HEK293T (cell line): Measurements from ENCODE around the gene GLCE.

ENCODE experiments used
- BHLHE40 ChIP-seq: fragments of 450-650 bp; IDR thresholded peaks from 2 replicates; pipeline ENCODE4 v1.6.1; 2016; ENCODE audit warnings: mild to moderate bottlenecking, moderate library complexity, borderline replicate concordance
- FOXA1 ChIP-seq: fragments of 450-650 bp; IDR thresholded peaks from 2 replicates; pipeline ENCODE4 v1.6.1; 2016; ENCODE audit warnings: mild to moderate bottlenecking
- FOXK2 ChIP-seq: fragments of 450-650 bp; IDR thresholded peaks from 2 replicates; pipeline ENCODE4 v1.6.1; 2016; ENCODE audit warnings: mild to moderate bottlenecking
- FOXM1 ChIP-seq: fragments of 450-650 bp; IDR thresholded peaks from 2 replicates; pipeline ENCODE4 v1.6.1; 2017; ENCODE audit warnings: mild to moderate bottlenecking, borderline replicate concordance
- NFRKB ChIP-seq: fragments of 450-650 bp; IDR thresholded peaks from 2 replicates; pipeline ENCODE4 v1.6.1; 2016; ENCODE audit warnings: mild to moderate bottlenecking, moderate library complexity
- SP1 ChIP-seq: fragments of 450-650 bp; IDR thresholded peaks from 2 replicates; pipeline ENCODE4 v1.6.1; 2017
- SUZ12 ChIP-seq: fragments of 450-650 bp; IDR thresholded peaks from 2 replicates; pipeline ENCODE4 v1.6.1; 2016; ENCODE audit warnings: mild to moderate bottlenecking
- TF ChIP-seq, protein P1 (sequence below): fragments of 450-650 bp; IDR thresholded peaks from 2 replicates; pipeline ENCODE4 v1.6.1; 2016

DNA sequence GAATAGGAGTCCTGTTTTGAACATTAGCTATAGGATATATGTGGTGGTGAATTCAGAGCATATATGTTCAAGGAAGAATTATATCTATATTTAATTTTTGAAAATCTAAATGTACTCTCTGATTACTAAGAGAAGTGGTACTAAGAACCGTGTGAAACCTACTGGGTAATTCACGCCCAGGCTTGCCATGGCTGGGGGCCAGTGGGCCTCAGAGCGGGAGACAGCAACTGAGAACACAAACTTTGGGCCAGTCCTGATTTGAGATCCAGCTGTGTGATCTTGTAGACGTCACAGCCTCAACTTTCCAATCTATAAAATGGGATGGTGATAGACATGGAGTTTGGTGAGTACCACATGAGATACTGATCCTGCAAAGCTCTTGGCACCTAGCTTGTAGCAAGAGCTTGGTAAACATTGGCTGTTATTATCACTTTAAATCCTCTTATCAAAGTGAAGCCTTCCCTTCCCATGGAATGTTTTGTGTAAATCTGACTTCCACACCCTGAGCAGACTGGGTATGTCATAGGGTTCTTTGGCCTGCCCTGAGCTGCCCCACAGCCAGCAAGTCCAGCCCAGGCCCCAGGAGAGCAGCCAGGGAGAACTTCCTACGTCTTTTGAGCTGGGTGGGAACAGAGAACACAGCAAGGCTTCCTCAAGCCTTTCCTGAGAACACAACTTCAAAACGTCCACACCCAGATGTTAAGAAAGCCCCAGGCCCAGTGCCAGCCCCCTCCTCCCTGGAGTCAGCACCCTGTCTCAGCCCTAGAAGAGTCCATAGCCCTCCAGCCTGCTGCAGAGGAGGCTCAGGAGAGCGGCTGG is 130.1 kb downstream of the GLCE start:
- no peak for TF ChIP-seq FOXK2
- TF ChIP-seq BHLHE40, result no peak
- TF ChIP-seq FOXA1, result no peak
- TF ChIP-seq, protein P1, sequence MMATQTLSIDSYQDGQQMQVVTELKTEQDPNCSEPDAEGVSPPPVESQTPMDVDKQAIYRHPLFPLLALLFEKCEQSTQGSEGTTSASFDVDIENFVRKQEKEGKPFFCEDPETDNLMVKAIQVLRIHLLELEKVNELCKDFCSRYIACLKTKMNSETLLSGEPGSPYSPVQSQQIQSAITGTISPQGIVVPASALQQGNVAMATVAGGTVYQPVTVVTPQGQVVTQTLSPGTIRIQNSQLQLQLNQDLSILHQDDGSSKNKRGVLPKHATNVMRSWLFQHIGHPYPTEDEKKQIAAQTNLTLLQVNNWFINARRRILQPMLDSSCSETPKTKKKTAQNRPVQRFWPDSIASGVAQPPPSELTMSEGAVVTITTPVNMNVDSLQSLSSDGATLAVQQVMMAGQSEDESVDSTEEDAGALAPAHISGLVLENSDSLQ, result no peak
- TF ChIP-seq SP1, result no peak
- no peak for TF ChIP-seq NFRKB
- TF ChIP-seq SUZ12, result no peak
- TF ChIP-seq FOXM1, result no peak
